Fibroblast of pulmonary artery (primary cell): ENCODE results near the gene DPYSL5.

ENCODE experiments used
- DNase-seq: peaks from one replicate; pipeline ENCODE4 v3.0.0-alpha.2; 2010; ENCODE audit warnings: low read depth
- H3K4me3 ChIP-seq: replicated peaks from 2 replicates; pipeline ENCODE4 v1.5.1; 2011; ENCODE audit warnings: low read depth, mild to moderate bottlenecking, control low read depth, low read length, moderate library complexity
- CTCF ChIP-seq: IDR thresholded peaks from 2 replicates; pipeline ENCODE4 v1.5.1; 2011; ENCODE audit warnings: mild to moderate bottlenecking, control low read depth, low read length, inconsistent platforms; ENCODE audit errors: missing control alignments

The DPYSL5 gene

GRCh38 chr2:26959331-26959730, 111.4 kb downstream of the DPYSL5 start:
- DNase-seq: no peak
- TF ChIP-seq CTCF: no peak

GRCh38 chr2:26964446-26965130, 116.7 kb downstream of the DPYSL5 start:
- no peak for DNase-seq
- TF ChIP-seq CTCF: no peak
- H3K4me3 ChIP-seq: no peak overlapping the region

More at GRCh38 chr2:26959331-26959730, 111.4 kb downstream of the DPYSL5 start:
- no peak overlapping the region for H3K4me3 ChIP-seq

GRCh38 chr2:26968001-26968400, 120.1 kb downstream of the DPYSL5 start:
- H3K4me3 ChIP-seq: no peak overlapping the region
- no peak for TF ChIP-seq CTCF
- no peak for DNase-seq

GRCh38 chr2:26969077-26969844, 121.3 kb downstream of the DPYSL5 start:
- DNase-seq: no peak
- no peak overlapping the region for H3K4me3 ChIP-seq
- no peak for TF ChIP-seq CTCF

- DNase-seq: peak; percentile 68
- no peak for TF ChIP-seq CTCF
- H3K4me3 ChIP-seq: peak within 1 kb of the TSS; percentile 74
Observed at GRCh38 chr2:26970244-26970927, 122.5 kb downstream of the DPYSL5 start, which contains the start of gene MAPRE3. TSS of gene MAPRE3 (plus strand) at chr2:26970637. CDS start at chr2:27022219, 51,582 bp downstream.

GRCh38 chr2:26970928-26971627, 123.1 kb downstream of the DPYSL5 start:
- no peak for TF ChIP-seq CTCF
- peak; percentile 46 for DNase-seq
- H3K4me3 ChIP-seq: peak overlapping the region; percentile 74
